GM06990 (cell line): ENCODE measurements around the gene ARHGAP24.

ENCODE experiments used
- DNase-seq: peaks from one replicate; pipeline ENCODE4 v3.0.0-alpha.2; 2011; ENCODE audit not compliant: insufficient read length; ENCODE audit errors: extremely low read depth
- H3K27me3 ChIP-seq: replicated peaks from 2 replicates; pipeline ENCODE4 v1.6.0; 2011; ENCODE audit warnings: low read length; ENCODE audit not compliant: control insufficient read depth, insufficient read depth
- H3K36me3 ChIP-seq: 2 replicates; pipeline ENCODE4 v1.5.1; 2011; ENCODE audit warnings: low read length; ENCODE audit not compliant: control insufficient read depth, insufficient read depth
- H3K4me3 ChIP-seq: replicated peaks from 2 replicates; pipeline ENCODE4 v1.5.1; 2011; ENCODE audit warnings: low read depth, mild to moderate bottlenecking, control low read depth, low read length
- CTCF ChIP-seq: IDR thresholded peaks from 2 replicates; pipeline ENCODE4 v1.5.1; 2011; ENCODE audit warnings: low read length, control low read depth, mild to moderate bottlenecking, inconsistent platforms; ENCODE audit not compliant: insufficient read depth, poor library complexity, severe bottlenecking

The ARHGAP24 gene

GRCh38 chr4:85617202-85617601 is 142.3 kb downstream of the ARHGAP24 start:
- no peaks in the 10 kb centered on the region for H3K36me3 ChIP-seq
- no peak for DNase-seq
- no peaks in the 10 kb centered on the region for H3K27me3 ChIP-seq
- H3K4me3 ChIP-seq: no peak overlapping the region
- TF ChIP-seq CTCF: no peak

- H3K27me3 ChIP-seq: no peaks in the 10 kb centered on the region
- no peaks in the 10 kb centered on the region for H3K36me3 ChIP-seq
- no peak for TF ChIP-seq CTCF
- no peak overlapping the region for H3K4me3 ChIP-seq
- no peak for DNase-seq
These were observed 158.0 kb downstream of the ARHGAP24 start for GRCh38 chr4:85632981-85633380.

GRCh38 chr4:85637778-85638177 is 162.8 kb downstream of the ARHGAP24 start:
- DNase-seq: no peak
- no peak for TF ChIP-seq CTCF
- H3K27me3 ChIP-seq: no peaks in the 10 kb centered on the region
- no peak overlapping the region for H3K4me3 ChIP-seq
- H3K36me3 ChIP-seq: no peaks in the 10 kb centered on the region

GRCh38 chr4:85639946-85640345 is 165.0 kb downstream of the ARHGAP24 start:
- Histone ChIP-seq H3K4me3 (no peak overlapping the region), H3K27me3 (no peaks in the 10 kb centered on the region), H3K36me3 (no peaks in the 10 kb centered on the region)
- no peak for DNase-seq
- TF ChIP-seq CTCF: no peak

- TF ChIP-seq CTCF: no peak
These were observed 167.6 kb downstream of the ARHGAP24 start for GRCh38 chr4:85642356-85643100.

GRCh38 chr4:85644061-85644460 is 169.1 kb downstream of the ARHGAP24 start:
- no peak for DNase-seq
- TF ChIP-seq CTCF: no peak
- no peak overlapping the region for H3K4me3 ChIP-seq
- H3K27me3 ChIP-seq: no peaks in the 10 kb centered on the region
- no peaks in the 10 kb centered on the region for H3K36me3 ChIP-seq

More at GRCh38 chr4:85642356-85643100, 167.6 kb downstream of the ARHGAP24 start:
- no peak overlapping the region for H3K4me3 ChIP-seq
- no peaks in the 10 kb centered on the region for H3K27me3 ChIP-seq
- DNase-seq: no peak
- no peaks in the 10 kb centered on the region for H3K36me3 ChIP-seq
